ENCODE data around the gene KIAA2012.

KIAA2012 gene

DNA sequence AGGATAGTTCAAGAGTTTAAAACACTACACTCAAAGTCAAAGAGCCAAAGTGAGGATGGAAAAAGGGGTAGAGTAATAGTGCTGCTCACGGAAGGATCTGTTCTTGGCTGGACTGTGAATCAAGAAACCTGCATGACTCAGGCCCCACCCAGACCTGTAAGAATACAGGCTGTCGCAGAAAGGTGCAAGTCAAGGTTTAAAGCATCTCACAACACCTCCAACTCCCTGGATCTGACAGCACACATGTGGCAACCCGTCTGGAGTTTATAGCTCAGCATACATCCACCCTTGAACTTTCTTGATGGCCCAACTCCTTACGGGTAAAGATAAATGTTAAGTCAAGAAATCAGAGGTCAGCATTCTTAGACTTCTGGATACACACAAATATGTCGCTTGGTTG, 6.3 kb downstream of the KIAA2012 start:
- no peak for DNase-seq (ENCODE audit: low spot score)

DNA sequence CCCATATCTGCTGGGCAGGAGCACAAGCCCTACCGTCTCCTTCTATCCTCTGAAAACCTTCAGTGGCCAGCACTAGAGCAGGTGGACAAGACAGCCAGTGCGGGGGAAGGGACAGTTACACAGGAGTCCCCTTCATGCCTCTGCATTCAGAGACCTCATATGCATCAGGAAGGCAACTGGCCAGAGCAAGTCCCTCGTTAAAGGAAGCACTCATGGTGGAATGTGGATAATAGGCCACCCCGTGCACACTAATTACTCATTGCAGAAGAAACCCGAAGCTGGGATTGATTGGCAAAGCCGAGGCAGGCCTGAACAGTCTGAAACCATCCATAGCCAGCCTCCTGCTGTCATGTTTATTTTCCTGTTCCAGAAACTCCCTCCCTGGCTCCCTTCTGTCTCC, 11.2 kb downstream of the KIAA2012 start:
- DNase-seq (ENCODE audit: low spot score): no peak

GRCh38 chr2:202088777-202089176, 15.7 kb downstream of the KIAA2012 start:
- DNase-seq (ENCODE audit: low spot score): no peak

DNA sequence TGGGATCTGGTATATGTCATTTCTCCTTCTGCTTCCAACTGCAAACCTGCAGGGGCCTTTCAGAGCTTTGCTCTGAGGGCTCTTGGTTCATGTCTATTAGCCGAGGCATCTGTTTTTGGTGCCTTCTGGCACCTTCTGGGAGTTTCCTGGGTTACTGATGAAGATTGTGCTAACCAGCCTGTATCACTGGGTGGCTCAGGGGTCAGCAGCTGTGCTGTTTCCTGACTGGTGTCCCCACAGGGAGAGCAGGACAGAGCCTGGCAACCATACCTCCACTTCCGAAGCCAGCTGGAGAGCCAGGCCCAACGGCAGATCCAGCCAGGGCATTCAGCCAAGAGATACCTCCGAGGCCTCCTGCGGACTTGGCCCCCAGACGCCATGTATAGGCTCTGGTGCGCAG, 17.5 kb downstream of the KIAA2012 start:
- DNase-seq (ENCODE audit: low spot score): no peak

- DNase-seq (ENCODE audit: low spot score): no peak
Measured at GRCh38 chr2:202091476-202091875, 18.4 kb downstream of the KIAA2012 start.

GRCh38 chr2:202094426-202094986, 21.5 kb downstream of the KIAA2012 start:
- DNase-seq (ENCODE audit: low spot score): no peak

- no peak for DNase-seq (ENCODE audit: low spot score)
Measured at GRCh38 chr2:202095235-202095634, 22.2 kb downstream of the KIAA2012 start.

DNA sequence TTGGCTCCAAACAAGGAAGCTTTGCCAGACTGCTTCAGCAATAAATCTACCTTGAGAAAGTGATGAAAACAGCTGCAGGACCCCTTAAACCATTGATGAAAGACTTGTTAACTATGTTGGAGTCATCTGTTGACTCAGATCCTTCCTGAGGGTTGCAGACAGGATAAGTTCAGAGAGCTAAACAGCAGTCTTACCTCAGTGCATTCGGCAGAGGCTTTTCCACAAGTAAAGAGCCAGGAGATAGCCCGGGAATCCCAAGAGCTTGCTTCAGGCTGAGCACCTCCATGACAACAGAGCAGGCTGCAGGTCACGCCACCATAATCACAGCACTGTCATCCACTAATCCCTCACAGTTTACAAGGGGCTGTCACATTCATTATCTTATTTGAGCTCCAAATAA, 23.7 kb downstream of the KIAA2012 start:
- no peak for DNase-seq (ENCODE audit: low spot score)

GRCh38 chr2:202098291-202098690, 25.2 kb downstream of the KIAA2012 start:
- DNase-seq (ENCODE audit: low spot score): no peak

GRCh38 chr2:202099515-202099914, 26.5 kb downstream of the KIAA2012 start:
- no peak for DNase-seq (ENCODE audit: low spot score)

- DNase-seq (ENCODE audit: low spot score): no peak
Measured at GRCh38 chr2:202100176-202100575, 27.1 kb downstream of the KIAA2012 start.

DNA sequence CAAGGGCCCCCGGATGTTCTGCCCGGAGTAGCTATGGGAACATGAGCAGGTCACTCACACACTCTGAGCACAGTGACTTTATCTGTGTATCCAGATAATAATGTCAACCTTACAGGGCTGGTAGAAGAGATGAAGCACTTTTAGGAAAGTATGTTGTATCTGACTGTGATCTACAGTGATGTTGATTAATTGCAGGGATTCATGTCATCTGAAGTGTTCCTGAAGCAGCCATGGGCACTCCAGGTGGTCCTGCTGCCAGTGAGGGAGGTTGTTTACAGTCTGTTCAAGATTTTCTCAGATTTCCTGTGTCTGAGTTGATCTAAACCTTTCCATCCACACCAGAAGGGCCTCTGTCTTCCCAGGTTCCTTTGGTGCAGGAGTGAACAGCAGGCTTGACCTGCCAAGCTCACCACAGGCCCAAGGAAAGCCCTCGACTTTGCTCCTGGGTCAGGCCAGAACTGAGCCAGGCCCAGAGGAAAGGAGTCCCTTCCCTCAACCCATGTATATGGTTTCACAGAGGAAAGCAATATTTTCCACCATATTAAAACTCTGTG, 28.0 kb downstream of the KIAA2012 start:
- DNase-seq (ENCODE audit: low spot score): no peak

DNA sequence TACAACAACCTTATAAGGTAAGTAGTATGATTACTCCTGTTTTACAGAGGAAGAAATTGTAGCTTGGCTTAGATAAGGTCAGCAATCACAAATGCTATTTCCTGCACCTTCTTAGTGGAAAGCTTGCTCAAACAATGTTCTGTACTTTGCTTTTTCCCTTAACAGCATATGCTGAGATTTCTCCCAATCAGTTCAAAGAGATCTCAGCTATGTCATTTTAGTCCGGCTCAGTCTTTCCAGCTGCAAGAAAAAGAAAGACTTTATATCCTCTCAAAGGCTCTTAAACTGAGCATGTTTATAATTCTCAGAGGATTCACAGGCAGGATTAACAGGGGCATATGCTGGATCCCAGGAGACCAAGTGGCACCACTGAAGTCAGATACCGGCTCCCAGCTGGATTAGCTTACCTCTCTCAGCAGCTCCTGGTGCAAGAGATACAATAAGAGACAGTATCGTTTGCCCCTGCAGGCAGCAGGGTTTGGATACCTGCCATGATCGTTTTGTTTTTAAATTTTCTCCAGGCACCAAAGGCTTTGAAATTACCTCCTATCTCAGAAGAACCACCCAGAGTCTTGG, 29.5 kb downstream of the KIAA2012 start:
- no peak for DNase-seq (ENCODE audit: low spot score)

GRCh38 chr2:202104286-202104870, 31.3 kb downstream of the KIAA2012 start:
- DNase-seq (ENCODE audit: low spot score): peak; percentile 29

DNA sequence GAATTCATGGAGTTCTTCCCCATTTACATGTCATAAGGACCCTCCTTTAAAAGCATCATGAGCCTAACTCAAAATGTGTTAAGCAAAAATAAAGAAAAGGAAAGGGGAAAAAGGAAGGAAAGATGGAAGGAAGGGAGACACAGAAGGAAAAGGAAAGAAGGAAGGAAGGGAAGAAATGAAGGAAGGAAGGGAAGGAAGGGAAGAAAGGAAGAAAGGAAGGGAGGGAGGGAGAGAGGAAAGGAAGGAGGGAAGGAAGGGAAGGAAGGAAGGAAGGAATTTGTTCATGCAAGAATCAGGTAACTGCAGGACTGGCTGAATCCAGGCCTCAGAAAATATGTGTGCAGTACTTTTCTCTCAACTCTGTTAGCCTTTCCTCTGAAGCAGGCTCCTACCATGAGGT, 32.0 kb downstream of the KIAA2012 start:
- no peak for DNase-seq (ENCODE audit: low spot score)

DNA sequence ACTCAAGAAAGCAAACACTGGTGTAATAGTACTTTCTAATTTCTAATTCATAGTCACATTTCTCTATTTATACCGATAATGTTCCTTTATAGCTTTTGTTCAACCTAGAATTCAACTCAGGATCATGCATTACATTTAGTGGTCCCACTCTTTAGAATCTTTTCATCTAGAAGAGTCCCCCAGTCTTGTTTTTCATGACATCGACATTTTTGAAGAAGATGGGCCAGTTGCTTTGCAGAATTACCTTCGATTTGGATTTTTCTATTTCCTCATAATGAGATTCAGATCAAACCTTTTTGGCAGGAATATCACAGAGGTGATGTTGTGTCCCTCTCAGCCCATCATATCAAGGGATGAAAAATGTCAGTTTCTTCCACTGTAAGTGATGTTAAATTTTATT, 35.3 kb downstream of the KIAA2012 start:
- no peak for DNase-seq (ENCODE audit: low spot score)

DNA sequence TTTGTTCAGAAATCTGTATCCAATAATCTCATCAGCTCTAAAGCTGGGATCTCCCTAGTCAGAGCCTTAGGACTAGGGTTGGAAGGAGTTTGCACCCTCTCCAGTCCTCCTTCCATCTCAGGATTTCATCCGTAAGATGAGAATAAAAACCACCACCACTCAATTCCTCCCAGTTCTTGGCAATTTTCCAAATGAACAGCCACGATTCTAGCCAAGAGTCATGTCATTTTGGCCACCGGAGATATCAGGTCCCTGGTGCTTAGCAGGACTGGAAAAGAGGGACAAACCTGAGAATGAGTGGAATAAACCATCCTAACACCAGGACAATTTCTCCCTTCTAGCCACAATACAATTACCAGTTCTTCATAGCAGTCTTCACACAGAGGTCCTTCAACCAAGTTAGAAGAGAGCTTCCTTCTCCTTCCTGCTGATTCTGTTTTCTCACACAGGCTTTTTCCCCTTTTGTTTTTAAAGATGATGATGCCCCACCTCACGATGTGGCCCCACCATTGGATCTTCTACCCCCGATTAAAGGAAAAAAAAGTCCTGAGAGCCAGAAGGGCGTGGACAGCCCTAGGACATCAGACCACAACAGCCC, 36.2 kb downstream of the KIAA2012 start:
- DNase-seq (ENCODE audit: low spot score): no peak

GRCh38 chr2:202109737-202110184, 36.7 kb downstream of the KIAA2012 start:
- DNase-seq (ENCODE audit: low spot score): no peak

GRCh38 chr2:202110491-202110890, 37.4 kb downstream of the KIAA2012 start:
- DNase-seq (ENCODE audit: low spot score): no peak

GRCh38 chr2:202112041-202112440, 39.0 kb downstream of the KIAA2012 start:
- DNase-seq (ENCODE audit: low spot score): no peak

GRCh38 chr2:202113571-202114142, 40.6 kb downstream of the KIAA2012 start:
- DNase-seq (ENCODE audit: low spot score): no peak

GRCh38 chr2:202114291-202114690, 41.2 kb downstream of the KIAA2012 start:
- no peak for DNase-seq (ENCODE audit: low spot score)
